ENCODE measurements around the gene METTL15.
A peak's percentile ranks its signal among the peaks of the same experiment; 100 is the strongest.
"Not testable (repeated sequence)": the region's sequence is repeated elsewhere in the genome, so short reads cannot be mapped to it uniquely, and the experiment has no call there.

Gene METTL15

DNA sequence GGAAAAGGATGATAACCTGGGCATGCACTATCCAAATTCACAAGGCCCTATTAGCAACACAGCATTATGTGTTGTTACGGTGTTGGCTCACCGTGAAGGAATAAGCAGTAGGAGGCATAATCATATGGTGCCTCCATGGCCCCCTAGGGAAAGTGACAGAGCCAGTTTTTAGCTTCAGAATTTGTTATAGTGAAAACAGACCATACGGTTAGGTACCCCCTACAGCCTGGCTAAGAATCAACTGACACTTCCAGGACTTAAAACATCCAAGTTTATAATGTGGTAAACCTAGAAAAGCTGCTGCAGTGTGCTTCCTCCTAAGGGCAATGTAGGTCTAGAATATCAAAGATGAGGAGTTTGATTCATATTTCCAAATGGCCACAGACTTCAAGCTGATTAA is 30.7 kb upstream of the METTL15 start:
- Histone ChIP-seq H3K79me2 (ENCODE audit: low read length) (no peaks in the 10 kb centered on the region), H3F3A (ENCODE audit: insufficient read depth, low read length) (peaks cover 28% of the 10 kb centered on the region), H2AFZ (ENCODE audit: low read length) (no peak overlapping the region), H3K27ac (ENCODE audit: low read length) (no peak overlapping the region), H4K20me1 (ENCODE audit: insufficient read depth, low read length) (no peaks in the 10 kb centered on the region), H3K4me3 (ENCODE audit: low read length) (no peak overlapping the region), H3K4me2 (ENCODE audit: low read depth, low read length) (no peak overlapping the region), H3K9ac (ENCODE audit: low read length) (no peak overlapping the region), H3K4me1 (ENCODE audit: low read length) (peaks cover 25% of the 10 kb centered on the region), H3K36me3 (replicated peaks; ENCODE audit: insufficient read depth, low read length) (peaks cover 5% of the 10 kb centered on the region; the same call in 1 of the 2 replicates), H3K27me3 (replicated peaks; ENCODE audit: insufficient read depth, low read length) (no peaks in the 10 kb centered on the region), H3K9me2 (replicated peaks; ENCODE audit: insufficient read depth, low read length) (no peaks in the 10 kb centered on the region), H3K9me3 (replicated peaks; ENCODE audit: insufficient read depth, low read length) (no peaks in the 10 kb centered on the region)
- TF ChIP-seq EZH2phosphoT487 (IDR thresholded peaks at IDR 0.05; ENCODE audit: low read length) (no peak), EZH2 (optimal IDR thresholded peaks at IDR 0.05; ENCODE audit: low read depth, low read length) (no peak), CTCF (IDR thresholded peaks at IDR 0.05; ENCODE audit: low read length) (no peak)
- no peak for DNase-seq

GRCh38 chr11:28083118-28083517 is 25.1 kb upstream of the METTL15 start:
- Histone ChIP-seq H3K79me2 (ENCODE audit: low read length) (no peaks in the 10 kb centered on the region), H3K36me3 (replicated peaks; ENCODE audit: insufficient read depth, low read length) (no peaks in the 10 kb centered on the region; the same call in 1 of the 2 replicates), H3K27me3 (replicated peaks; ENCODE audit: insufficient read depth, low read length) (no peaks in the 10 kb centered on the region), H3K9me3 (replicated peaks; ENCODE audit: insufficient read depth, low read length) (no peaks in the 10 kb centered on the region), H4K20me1 (ENCODE audit: insufficient read depth, low read length) (no peaks in the 10 kb centered on the region), H3F3A (ENCODE audit: insufficient read depth, low read length) (peaks cover 32% of the 10 kb centered on the region), H3K4me3 (ENCODE audit: low read length) (no peak overlapping the region), H2AFZ (ENCODE audit: low read length) (no peak overlapping the region), H3K4me1 (ENCODE audit: low read length) (peaks cover 30% of the 10 kb centered on the region), H3K9ac (ENCODE audit: low read length) (no peak overlapping the region), H3K9me2 (replicated peaks; ENCODE audit: insufficient read depth, low read length) (no peaks in the 10 kb centered on the region), H3K4me2 (ENCODE audit: low read depth, low read length) (0 out of 2 replicates have a peak overlapping the region, but pooled peaks have one; percentile 9), H3K27ac (ENCODE audit: low read length) (no peak overlapping the region)
- DNase-seq, result no peak
- TF ChIP-seq EZH2 (optimal IDR thresholded peaks at IDR 0.05; ENCODE audit: low read depth, low read length), result no peak
- TF ChIP-seq EZH2phosphoT487 (IDR thresholded peaks at IDR 0.05; ENCODE audit: low read length), result no peak
- TF ChIP-seq CTCF (IDR thresholded peaks at IDR 0.05; ENCODE audit: low read length), result no peak

DNA sequence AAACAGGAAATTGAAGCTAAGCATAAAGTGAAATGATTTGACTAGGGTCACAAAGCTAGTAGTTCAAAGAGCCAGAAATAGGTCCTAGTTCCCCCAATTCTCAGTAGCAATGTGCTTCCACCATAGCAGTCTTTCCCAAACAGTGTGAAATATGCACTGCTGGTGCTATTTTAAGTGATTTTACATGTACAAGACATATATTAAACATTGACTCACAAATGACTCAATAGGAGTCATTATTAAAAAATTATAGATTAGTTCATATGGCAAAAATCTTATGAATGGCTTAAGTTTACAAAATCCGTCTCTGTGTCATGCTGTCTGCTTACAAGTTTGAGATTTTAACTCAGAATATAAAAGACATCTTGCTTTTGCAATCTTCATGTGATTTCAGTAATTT is 21.6 kb upstream of the METTL15 start:
- Histone ChIP-seq H3K4me1 (ENCODE audit: low read length) (peaks cover 14% of the 10 kb centered on the region), H4K20me1 (ENCODE audit: insufficient read depth, low read length) (no peaks in the 10 kb centered on the region), H3K27ac (ENCODE audit: low read length) (no peak overlapping the region), H3F3A (ENCODE audit: insufficient read depth, low read length) (peaks cover 14% of the 10 kb centered on the region), H2AFZ (ENCODE audit: low read length) (no peak overlapping the region), H3K36me3 (replicated peaks; ENCODE audit: insufficient read depth, low read length) (no peaks in the 10 kb centered on the region; the same call in 1 of the 2 replicates), H3K9me3 (replicated peaks; ENCODE audit: insufficient read depth, low read length) (no peaks in the 10 kb centered on the region), H3K4me3 (ENCODE audit: low read length) (no peak overlapping the region), H3K9ac (ENCODE audit: low read length) (no peak overlapping the region), H3K4me2 (ENCODE audit: low read depth, low read length) (no peak overlapping the region), H3K79me2 (ENCODE audit: low read length) (no peaks in the 10 kb centered on the region), H3K9me2 (replicated peaks; ENCODE audit: insufficient read depth, low read length) (no peaks in the 10 kb centered on the region), H3K27me3 (replicated peaks; ENCODE audit: insufficient read depth, low read length) (no peaks in the 10 kb centered on the region)
- DNase-seq, result no peak
- TF ChIP-seq EZH2phosphoT487 (IDR thresholded peaks at IDR 0.05; ENCODE audit: low read length) (no peak), EZH2 (optimal IDR thresholded peaks at IDR 0.05; ENCODE audit: low read depth, low read length) (no peak), CTCF (IDR thresholded peaks at IDR 0.05; ENCODE audit: low read length) (no peak)

DNA sequence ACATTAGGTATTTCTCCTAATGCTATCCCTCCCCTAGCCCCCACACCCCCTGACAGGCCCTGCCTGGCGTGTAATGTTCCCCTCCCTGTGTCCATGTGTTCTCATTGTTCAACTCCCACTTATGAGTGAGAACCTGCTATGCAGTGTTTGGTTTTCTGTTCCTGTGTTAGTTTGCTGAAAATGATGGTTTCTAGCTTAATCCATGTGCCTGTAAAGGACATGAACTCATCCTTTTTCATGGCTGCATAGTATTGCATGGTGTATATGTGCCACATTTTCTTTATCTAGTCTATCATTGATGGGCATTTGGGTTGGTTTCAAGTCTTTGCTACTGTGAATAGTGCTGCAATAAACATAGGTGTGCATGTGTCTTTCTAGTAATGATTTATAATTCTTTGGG is 21.0 kb upstream of the METTL15 start:
- H4K20me1 ChIP-seq (ENCODE audit: insufficient read depth, low read length); H3K79me2 ChIP-seq (ENCODE audit: low read length); H3K9me3 ChIP-seq (replicated peaks; ENCODE audit: insufficient read depth, low read length); DNase-seq; H3K4me3 ChIP-seq (ENCODE audit: low read length); H3F3A ChIP-seq (ENCODE audit: insufficient read depth, low read length); H3K4me1 ChIP-seq (ENCODE audit: low read length); H3K36me3 ChIP-seq (replicated peaks; ENCODE audit: insufficient read depth, low read length); H3K9ac ChIP-seq (ENCODE audit: low read length); H3K9me2 ChIP-seq (replicated peaks; ENCODE audit: insufficient read depth, low read length); H3K4me2 ChIP-seq (ENCODE audit: low read depth, low read length); H2AFZ ChIP-seq (ENCODE audit: low read length); H3K27me3 ChIP-seq (replicated peaks; ENCODE audit: insufficient read depth, low read length); H3K27ac ChIP-seq (ENCODE audit: low read length): not testable (repeated sequence)

- H3K9me2 ChIP-seq (replicated peaks; ENCODE audit: insufficient read depth, low read length); H3K4me2 ChIP-seq (ENCODE audit: low read depth, low read length); H3K4me1 ChIP-seq (ENCODE audit: low read length); H3F3A ChIP-seq (ENCODE audit: insufficient read depth, low read length); H3K27ac ChIP-seq (ENCODE audit: low read length); H4K20me1 ChIP-seq (ENCODE audit: insufficient read depth, low read length); H3K4me3 ChIP-seq (ENCODE audit: low read length); H2AFZ ChIP-seq (ENCODE audit: low read length); DNase-seq; H3K36me3 ChIP-seq (replicated peaks; ENCODE audit: insufficient read depth, low read length); H3K27me3 ChIP-seq (replicated peaks; ENCODE audit: insufficient read depth, low read length); H3K9me3 ChIP-seq (replicated peaks; ENCODE audit: insufficient read depth, low read length); H3K79me2 ChIP-seq (ENCODE audit: low read length); H3K9ac ChIP-seq (ENCODE audit: low read length): not testable (repeated sequence)
Observed at GRCh38 chr11:28087693-28088092, 20.5 kb upstream of the METTL15 start.

All from MM.1S (cell line).